Calu3 (cell line): ENCODE results near the gene FOXP1. TPM values are rescaled to one million over a fixed set of nuclear protein-coding genes. Genes with fewer than 3 reads are reported as not detected.

ENCODE experiments used
- BruUV-seq: library from RNA; stranded (reverse); fragments of 400-500 nt; replicated peaks from 2 replicates; lab custom pipeline; 2021; lab: Mats Ljungman, UMichigan
- CTCF ChIA-PET: fragments of 300-600 bp; sonication (Branson Sonifier 250); formaldehyde crosslinking; loops from one replicate; lab custom pipeline; 2022; ENCODE audit warnings: antibody characterized with exemption; lab: Charles Lee
- DNase-seq: peaks from one replicate; pipeline ENCODE4 v3.0.0; 2022
- H3K27ac Mint-ChIP-seq: one replicate; pipeline ENCODE4 v1.8.0; 2022; ENCODE audit warnings: mixed read lengths; ENCODE audit not compliant: unreplicated experiment
- H3K27me3 Mint-ChIP-seq: one replicate; pipeline ENCODE4 v1.8.0; 2022; ENCODE audit warnings: mixed read lengths; ENCODE audit not compliant: unreplicated experiment
- H3K36me3 Mint-ChIP-seq: one replicate; pipeline ENCODE4 v1.8.0; 2022; ENCODE audit warnings: mild to moderate bottlenecking, moderate library complexity, mixed read lengths; ENCODE audit not compliant: insufficient read depth, unreplicated experiment
- H3K4me1 Mint-ChIP-seq: one replicate; pipeline ENCODE4 v1.8.0; 2022; ENCODE audit warnings: mild to moderate bottlenecking, low read depth, mixed read lengths; ENCODE audit not compliant: unreplicated experiment
- H3K4me3 Mint-ChIP-seq: one replicate; pipeline ENCODE4 v1.8.0; 2022; ENCODE audit warnings: mild to moderate bottlenecking, low read depth, moderate library complexity, mixed read lengths; ENCODE audit not compliant: unreplicated experiment
- H3K9me3 Mint-ChIP-seq: one replicate; pipeline ENCODE4 v1.8.0; 2022; ENCODE audit warnings: low read depth, mixed read lengths; ENCODE audit not compliant: unreplicated experiment
- CTCF ChIP-seq: fragments of 200-600 bp; IDR thresholded peaks from one replicate; pipeline ENCODE4 v1.8.0; 2022; ENCODE audit warnings: antibody characterized with exemption; ENCODE audit not compliant: unreplicated experiment
- intact Hi-C: fragments of 100-400 bp; cut with micrococcal nuclease; formaldehyde crosslinking; loops from one replicate; pipeline ENCODE4 v1.10.0; 2022; ENCODE audit not compliant: unreplicated experiment
- total RNA-seq: library from RNA; stranded (reverse); gene quantifications from 2 replicates; pipeline ENCODE4 v1.2.3, GENCODE V29; 2022

The FOXP1 gene
- total RNA-seq, 1 experiment from 2014 or later = 82.8 TPM

- Mint-ChIP-seq H3K9me3 (no peaks in the 10 kb centered on the region), H3K27ac (no peak overlapping the region), H3K27me3 (no peaks in the 10 kb centered on the region), H3K4me1 (peaks cover 13% of the 10 kb centered on the region), H3K4me3 (no peak overlapping the region), H3K36me3 (peaks cover 16% of the 10 kb centered on the region)
- BruUV-seq = no TSS peak
- no peak for TF ChIP-seq CTCF
- DNase-seq = no peak
- intact Hi-C loops = loop anchor here (5.0 kb wide), 1 partner anchor 445 kb away; no protein-coding TSS in a partner anchor
- CTCF ChIA-PET = no interaction called here
Measured at GRCh38 chr3:71577011-71577410, 6.5 kb downstream of the FOXP1 start.

GRCh38 chr3:71575433-71575832 lies 8.1 kb downstream of the FOXP1 start:
- no peak overlapping the region for H3K4me3 Mint-ChIP-seq
- CTCF ChIA-PET = no interaction called here
- intact Hi-C loops = loop anchor here (5.0 kb wide), 1 partner anchor 443 kb away; no protein-coding TSS in a partner anchor
- peaks cover under 1% of the 10 kb centered on the region for H3K36me3 Mint-ChIP-seq
- peaks cover 13% of the 10 kb centered on the region for H3K4me1 Mint-ChIP-seq
- TF ChIP-seq CTCF = no peak
- no peaks in the 10 kb centered on the region for H3K27me3 Mint-ChIP-seq
- no peak for DNase-seq
- no peak overlapping the region for H3K27ac Mint-ChIP-seq
- no peaks in the 10 kb centered on the region for H3K9me3 Mint-ChIP-seq
- BruUV-seq = no TSS peak

DNA sequence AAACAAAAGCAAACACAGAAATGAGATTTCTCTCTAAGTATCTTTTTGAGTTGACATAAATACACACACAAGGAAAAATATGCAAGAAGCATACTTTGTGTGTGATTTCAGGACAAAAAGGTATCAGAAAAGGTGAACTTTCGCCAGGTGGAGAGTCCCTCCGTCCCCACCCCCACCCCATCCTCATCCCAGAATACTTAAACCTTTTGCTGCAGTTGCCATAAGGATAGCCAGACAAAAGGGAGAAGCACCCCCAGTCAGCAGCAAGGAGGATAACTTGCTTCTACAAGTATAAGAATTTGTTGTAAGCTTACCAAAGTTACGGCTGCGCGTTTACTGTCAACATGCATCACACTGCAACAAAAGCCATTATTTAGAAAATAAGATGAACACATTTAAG lies 10.3 kb downstream of the FOXP1 start:
- no peak for TF ChIP-seq CTCF
- intact Hi-C loops = loop anchor here (5.0 kb wide), 1 partner anchor 36 kb away; no protein-coding TSS in a partner anchor
- no peak overlapping the region for H3K27ac Mint-ChIP-seq
- peaks cover 11% of the 10 kb centered on the region for H3K4me1 Mint-ChIP-seq
- BruUV-seq = no TSS peak
- CTCF ChIA-PET = no interaction called here
- H3K27me3 Mint-ChIP-seq = no peaks in the 10 kb centered on the region
- DNase-seq = no peak
- no peaks in the 10 kb centered on the region for H3K9me3 Mint-ChIP-seq
- no peak overlapping the region for H3K4me3 Mint-ChIP-seq
- H3K36me3 Mint-ChIP-seq = no peaks in the 10 kb centered on the region

- Mint-ChIP-seq H3K4me3 (no peak overlapping the region), H3K9me3 (no peaks in the 10 kb centered on the region), H3K36me3 (no peaks in the 10 kb centered on the region), H3K4me1 (no peaks in the 10 kb centered on the region), H3K27ac (no peak overlapping the region), H3K27me3 (no peaks in the 10 kb centered on the region)
- DNase-seq = no peak
- BruUV-seq = no TSS peak
- CTCF ChIA-PET = no interaction called here
- intact Hi-C loops = loop anchor here (5.0 kb wide), 1 partner anchor 33 kb away; no protein-coding TSS in a partner anchor
- no peak for TF ChIP-seq CTCF
Measured at GRCh38 chr3:71570546-71570945, 13.0 kb downstream of the FOXP1 start.
